Ascending aorta (tissue), 2 donors: Measurements from ENCODE around the gene CILP2. TPM values are rescaled to one million over a fixed set of nuclear protein-coding genes. Genes with fewer than 3 reads are reported as not detected.

Experiments
- DNase-seq, 2 donors: peaks; one replicate each; pipeline ENCODE4 v3.0.0-alpha.2; 2019; ENCODE audit warnings: low spot score in 2 of 2
- H3K27ac ChIP-seq, 2 donors: fragments of 200-600 bp; sonication (generic); one replicate each; pipeline ENCODE4 v1.5.1; 2016 to 2017; ENCODE audit warnings: mild to moderate bottlenecking in 1 of 2
- H3K27me3 ChIP-seq: fragments of 200-600 bp; sonication (generic); one replicate; pipeline ENCODE4 v1.5.1; 2017
- H3K36me3 ChIP-seq, 2 donors: fragments of 200-600 bp; sonication (generic); one replicate each; pipeline ENCODE4 v1.5.1; 2016
- H3K4me1 ChIP-seq, 2 donors: fragments of 200-600 bp; sonication (generic); one replicate each; pipeline ENCODE4 v1.5.1; 2016 to 2017; ENCODE audit warnings: mild to moderate bottlenecking in 1 of 2
- H3K4me3 ChIP-seq, 2 donors: fragments of 200-600 bp; sonication (generic); one replicate each; pipeline ENCODE4 v1.5.1; 2016 to 2017; ENCODE audit warnings: mild to moderate bottlenecking in 1 of 2
- H3K9me3 ChIP-seq, 2 donors: fragments of 200-600 bp; sonication (generic); one replicate each; pipeline ENCODE4 v1.5.1; 2016
- CTCF ChIP-seq, 3 experiments: fragments of 200-600 bp in 2 of 3; fragments of 450-650 bp in 1 of 3; sonication (generic) in 2 of 3; IDR thresholded peaks; one replicate each; pipeline ENCODE4 v1.5.1; 2016 to 2019; ENCODE audit warnings: antibody characterized with exemption in 3 of 3, mild to moderate bottlenecking in 1 of 3, moderate library complexity in 1 of 3
- intact Hi-C: fragments of 100-400 bp; cut with DNase I; formaldehyde crosslinking; loops from one replicate; pipeline ENCODE4 v1.15.1; 2023
- total RNA-seq: library from RNA; depleted of rRNA; stranded (reverse); fragments of >200 nt; gene quantifications from one replicate; pipeline ENCODE4 v1.1.0, GENCODE V29; 2016

CILP2 gene
- total RNA-seq, 1 donor from 2014 or later = not detected

DNA sequence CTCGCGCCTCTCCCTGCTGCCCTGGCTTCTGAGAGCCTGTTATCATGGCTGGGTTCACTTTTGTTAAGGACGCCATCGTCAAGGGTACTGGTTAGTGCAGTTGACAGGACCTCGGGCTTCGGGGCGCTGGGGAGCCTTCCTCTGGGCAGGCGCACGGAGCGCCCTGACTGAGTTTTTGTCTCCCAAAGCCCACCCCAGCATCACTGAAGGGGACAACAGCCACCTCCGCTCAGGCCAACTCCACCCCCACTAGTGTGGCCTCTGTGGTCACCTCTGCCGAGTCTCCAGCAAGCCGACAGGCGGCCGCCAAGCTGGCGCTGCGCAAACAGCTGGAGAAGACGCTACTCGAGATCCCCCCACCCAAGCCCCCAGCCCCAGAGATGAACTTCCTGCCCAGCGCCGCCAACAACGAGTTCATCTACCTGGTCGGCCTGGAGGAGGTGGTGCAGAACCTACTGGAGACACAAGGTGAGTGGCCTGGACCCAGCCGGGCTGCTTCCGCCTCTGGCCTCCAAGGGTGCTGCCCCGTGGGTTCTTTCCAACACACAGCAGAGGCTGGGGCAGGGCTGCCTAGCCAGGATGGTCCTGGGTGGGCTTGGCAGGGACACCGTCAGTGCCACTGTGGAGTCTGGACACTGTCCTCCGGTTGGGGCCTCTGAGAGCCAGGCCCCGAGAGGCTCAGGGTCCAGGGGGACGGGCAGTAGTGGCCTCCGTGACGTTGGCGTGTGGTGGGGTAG lies 39.6 kb upstream of the CILP2 start:
- Histone ChIP-seq H3K4me3 (no peak overlapping the region), H3K27me3 (no peaks in the 10 kb centered on the region), H3K36me3 (peaks cover 86 to 92% of the 10 kb centered on the region in 2 donors), H3K27ac (no peak overlapping the region), H3K4me1 (no peaks in the 10 kb centered on the region), H3K9me3 (no peaks in the 10 kb centered on the region)
- no peak for TF ChIP-seq CTCF (IDR thresholded peaks at IDR 0.05)
- no peak for DNase-seq
- intact Hi-C loops = no loop called here

DNA sequence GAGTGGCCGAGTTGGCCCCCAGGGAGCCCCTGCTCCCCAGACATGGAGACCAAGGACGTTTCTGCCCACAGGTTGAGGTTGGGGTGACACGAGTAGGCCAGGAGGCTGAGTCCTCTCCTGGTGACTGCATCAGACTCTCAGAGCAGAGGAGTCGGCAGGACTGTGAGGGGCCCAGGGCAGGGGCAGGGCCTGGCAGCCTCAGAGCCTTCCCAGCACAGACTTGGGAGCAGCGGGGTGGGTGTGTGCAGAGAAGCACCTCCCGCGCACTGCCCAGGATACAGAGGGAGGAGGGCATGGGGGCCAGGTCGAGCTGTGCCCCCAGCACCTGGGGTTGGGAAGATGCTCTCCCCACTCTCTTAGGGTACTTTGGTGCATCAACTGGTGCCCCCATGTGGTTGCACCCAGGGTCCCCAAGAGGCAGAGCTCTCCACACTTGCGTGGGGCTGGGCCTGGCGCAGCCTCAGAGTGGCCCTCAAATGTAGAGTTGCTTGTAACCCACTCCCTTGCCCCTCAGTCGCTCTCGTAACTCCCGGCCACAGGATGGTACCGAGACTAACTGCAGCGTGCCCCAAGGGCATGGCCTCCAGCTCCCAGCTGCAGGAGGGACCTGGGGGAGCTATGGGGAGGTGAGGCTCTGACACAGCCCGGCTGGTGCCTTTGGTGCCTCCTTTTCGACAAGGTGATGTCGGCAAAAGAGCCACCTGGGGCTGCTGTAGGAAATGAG lies 38.6 kb upstream of the CILP2 start:
- no peak overlapping the region for H3K4me3 ChIP-seq
- intact Hi-C loops = no loop called here
- no peaks in the 10 kb centered on the region for H3K9me3 ChIP-seq
- H3K36me3 ChIP-seq = peaks cover 82 to 92% of the 10 kb centered on the region in 2 donors
- no peaks in the 10 kb centered on the region for H3K27me3 ChIP-seq
- no peak overlapping the region for H3K27ac ChIP-seq
- no peaks in the 10 kb centered on the region for H3K4me1 ChIP-seq
- TF ChIP-seq CTCF (IDR thresholded peaks at IDR 0.05) = no peak
- DNase-seq = no peak

DNA sequence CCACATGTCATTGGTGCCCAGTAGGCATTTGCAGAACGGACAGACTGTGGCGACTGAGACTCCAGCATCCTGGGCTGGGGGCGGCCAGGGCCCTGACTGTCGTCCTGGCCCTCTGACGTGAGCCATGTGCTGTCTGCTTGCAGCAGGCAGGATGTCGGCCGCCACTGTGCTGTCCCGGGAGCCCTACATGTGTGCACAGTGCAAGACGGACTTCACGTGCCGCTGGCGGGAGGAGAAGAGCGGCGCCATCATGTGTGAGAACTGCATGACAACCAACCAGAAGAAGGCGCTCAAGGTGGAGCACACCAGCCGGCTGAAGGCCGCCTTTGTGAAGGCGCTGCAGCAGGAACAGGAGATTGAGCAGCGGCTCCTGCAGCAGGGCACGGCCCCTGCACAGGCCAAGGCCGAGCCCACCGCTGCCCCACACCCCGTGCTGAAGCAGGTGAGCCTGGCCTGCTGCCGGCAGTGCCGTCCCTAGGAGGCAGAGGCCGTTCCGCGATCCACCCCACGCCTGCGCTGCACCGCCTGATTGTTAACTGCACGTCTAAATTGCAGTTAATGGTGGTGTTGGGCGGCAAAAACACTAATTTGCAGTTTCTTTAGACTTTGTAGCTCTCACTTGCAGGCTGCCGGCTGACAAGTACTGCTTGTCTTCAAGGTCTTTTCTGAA lies 37.0 kb upstream of the CILP2 start:
- TF ChIP-seq CTCF (IDR thresholded peaks at IDR 0.05) = no peak
- DNase-seq = no peak
- Histone ChIP-seq H3K4me3 (no peak overlapping the region), H3K27ac (no peak overlapping the region), H3K4me1 (peaks cover 0 to 2% of the 10 kb centered on the region in 2 donors), H3K9me3 (no peaks in the 10 kb centered on the region), H3K27me3 (no peaks in the 10 kb centered on the region), H3K36me3 (peaks cover 84 to 99% of the 10 kb centered on the region in 2 donors)
- intact Hi-C loops = no loop called here

- intact Hi-C loops = no loop called here
- peaks cover 77 to 95% of the 10 kb centered on the region in 2 donors for H3K36me3 ChIP-seq
- no peak for TF ChIP-seq CTCF (IDR thresholded peaks at IDR 0.05)
- no peak for DNase-seq
- H3K4me1 ChIP-seq = peaks cover 0 to 4% of the 10 kb centered on the region in 2 donors
- no peaks in the 10 kb centered on the region for H3K9me3 ChIP-seq
- no peak overlapping the region for H3K4me3 ChIP-seq
- no peak overlapping the region for H3K27ac ChIP-seq
- H3K27me3 ChIP-seq = no peaks in the 10 kb centered on the region
These were observed 36.3 kb upstream of the CILP2 start for GRCh38 chr19:19501798-19502197.

GRCh38 chr19:19502281-19502680 lies 35.8 kb upstream of the CILP2 start:
- no peak for TF ChIP-seq CTCF (IDR thresholded peaks at IDR 0.05)
- Histone ChIP-seq H3K9me3 (no peaks in the 10 kb centered on the region), H3K27ac (no peak overlapping the region), H3K4me3 (no peak overlapping the region), H3K36me3 (peaks cover 72 to 90% of the 10 kb centered on the region in 2 donors), H3K27me3 (no peaks in the 10 kb centered on the region), H3K4me1 (peaks cover 0 to 4% of the 10 kb centered on the region in 2 donors)
- intact Hi-C loops = no loop called here
- DNase-seq = no peak
